ENCODE measurements around the gene TLL1. TPM values are rescaled to one million over a fixed set of nuclear protein-coding genes. Genes with fewer than 3 reads are reported as not detected.

TLL1 gene
- total RNA-seq, 1 donor from 2014 or later = 39.7 TPM

DNA sequence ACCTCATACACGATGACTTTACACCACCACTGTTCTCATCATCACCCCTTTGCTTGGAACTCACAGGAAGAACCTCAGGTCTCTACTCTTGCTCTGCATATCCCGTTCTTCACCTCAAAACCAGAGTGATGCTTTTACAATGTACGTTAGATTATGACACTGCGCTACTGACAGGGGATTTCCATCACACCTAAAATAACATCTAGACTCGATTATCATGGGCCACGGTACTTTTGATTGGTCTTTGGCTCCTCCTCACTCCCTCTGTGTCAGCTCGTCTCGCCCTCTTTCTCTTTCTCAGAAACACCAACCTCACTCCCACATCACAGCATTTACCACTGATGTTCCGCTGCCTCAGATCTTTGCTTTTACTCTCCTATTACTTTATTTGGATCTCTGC is 172.4 kb downstream of the TLL1 start:
- TF ChIP-seq, protein P1, sequence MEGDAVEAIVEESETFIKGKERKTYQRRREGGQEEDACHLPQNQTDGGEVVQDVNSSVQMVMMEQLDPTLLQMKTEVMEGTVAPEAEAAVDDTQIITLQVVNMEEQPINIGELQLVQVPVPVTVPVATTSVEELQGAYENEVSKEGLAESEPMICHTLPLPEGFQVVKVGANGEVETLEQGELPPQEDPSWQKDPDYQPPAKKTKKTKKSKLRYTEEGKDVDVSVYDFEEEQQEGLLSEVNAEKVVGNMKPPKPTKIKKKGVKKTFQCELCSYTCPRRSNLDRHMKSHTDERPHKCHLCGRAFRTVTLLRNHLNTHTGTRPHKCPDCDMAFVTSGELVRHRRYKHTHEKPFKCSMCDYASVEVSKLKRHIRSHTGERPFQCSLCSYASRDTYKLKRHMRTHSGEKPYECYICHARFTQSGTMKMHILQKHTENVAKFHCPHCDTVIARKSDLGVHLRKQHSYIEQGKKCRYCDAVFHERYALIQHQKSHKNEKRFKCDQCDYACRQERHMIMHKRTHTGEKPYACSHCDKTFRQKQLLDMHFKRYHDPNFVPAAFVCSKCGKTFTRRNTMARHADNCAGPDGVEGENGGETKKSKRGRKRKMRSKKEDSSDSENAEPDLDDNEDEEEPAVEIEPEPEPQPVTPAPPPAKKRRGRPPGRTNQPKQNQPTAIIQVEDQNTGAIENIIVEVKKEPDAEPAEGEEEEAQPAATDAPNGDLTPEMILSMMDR (IDR thresholded peaks at IDR 0.05) = no peak
- Mint-ChIP-seq H3K9me3 (ENCODE audit: unreplicated experiment) (no peaks in the 10 kb centered on the region), H3K36me3 (ENCODE audit: unreplicated experiment) (peaks cover 12% of the 10 kb centered on the region), H3K27me3 (ENCODE audit: unreplicated experiment) (no peaks in the 10 kb centered on the region), H3K27ac (ENCODE audit: unreplicated experiment) (no peak overlapping the region), H3K4me1 (ENCODE audit: unreplicated experiment) (no peaks in the 10 kb centered on the region), H3K4me3 (ENCODE audit: unreplicated experiment) (no peak overlapping the region)
- DNase-seq (ENCODE audit: extremely low spot score, unreplicated experiment) = no peak

DNA sequence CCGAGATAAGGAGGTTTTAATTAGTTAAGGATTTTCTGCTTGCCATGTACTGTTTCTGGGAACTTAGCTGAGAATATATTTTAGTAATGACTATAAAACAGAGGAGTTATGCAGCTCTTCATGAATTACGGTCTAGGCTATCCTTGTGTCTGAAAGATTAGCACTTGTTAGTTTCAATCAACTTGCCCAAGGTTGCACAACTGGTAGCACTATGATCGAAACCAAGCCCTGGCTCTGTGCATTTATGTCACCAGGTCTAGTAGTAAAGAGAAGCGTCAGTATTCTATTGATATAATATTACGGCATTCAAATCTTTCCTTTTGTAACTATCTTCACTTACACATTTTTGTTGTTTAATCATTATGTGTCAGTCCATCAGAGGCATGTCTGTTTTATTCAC is 176.0 kb downstream of the TLL1 start:
- H3K36me3 Mint-ChIP-seq (ENCODE audit: unreplicated experiment) = peaks cover 6% of the 10 kb centered on the region
- TF ChIP-seq, protein P1 (IDR thresholded peaks at IDR 0.05) = no peak
- no peaks in the 10 kb centered on the region for H3K9me3 Mint-ChIP-seq (ENCODE audit: unreplicated experiment)
- no peak for DNase-seq (ENCODE audit: extremely low spot score, unreplicated experiment)
- H3K4me3 Mint-ChIP-seq (ENCODE audit: unreplicated experiment) = no peak overlapping the region
- H3K4me1 Mint-ChIP-seq (ENCODE audit: unreplicated experiment) = no peaks in the 10 kb centered on the region
- H3K27ac Mint-ChIP-seq (ENCODE audit: unreplicated experiment) = no peak overlapping the region
- H3K27me3 Mint-ChIP-seq (ENCODE audit: unreplicated experiment) = no peaks in the 10 kb centered on the region

DNA sequence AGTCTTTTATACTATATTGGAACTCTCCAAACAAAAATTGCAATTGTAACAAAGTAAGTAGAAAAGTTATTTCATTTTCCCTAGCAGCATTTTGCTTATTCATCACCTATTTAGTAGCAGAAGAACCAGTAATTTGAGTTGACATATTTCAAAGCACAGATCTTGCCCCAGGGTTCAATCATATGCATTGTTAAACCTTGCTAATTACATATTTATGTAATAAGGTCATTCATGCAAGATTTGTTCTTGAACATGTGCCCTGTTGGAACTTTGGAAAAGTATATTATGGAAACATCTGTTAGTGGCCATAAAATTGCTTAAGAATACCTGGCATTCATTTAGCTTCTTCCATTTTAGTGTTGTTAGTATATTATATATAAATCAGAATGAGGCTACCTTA is 191.7 kb downstream of the TLL1 start:
- Mint-ChIP-seq H3K36me3 (ENCODE audit: unreplicated experiment) (peaks cover 25% of the 10 kb centered on the region), H3K27ac (ENCODE audit: unreplicated experiment) (no peak overlapping the region), H3K9me3 (ENCODE audit: unreplicated experiment) (no peaks in the 10 kb centered on the region), H3K4me1 (ENCODE audit: unreplicated experiment) (peaks cover 15% of the 10 kb centered on the region), H3K4me3 (ENCODE audit: unreplicated experiment) (no peak overlapping the region), H3K27me3 (ENCODE audit: unreplicated experiment) (no peaks in the 10 kb centered on the region)
- no peak for DNase-seq (ENCODE audit: extremely low spot score, unreplicated experiment)
- TF ChIP-seq, protein P1 (IDR thresholded peaks at IDR 0.05) = no peak

DNA sequence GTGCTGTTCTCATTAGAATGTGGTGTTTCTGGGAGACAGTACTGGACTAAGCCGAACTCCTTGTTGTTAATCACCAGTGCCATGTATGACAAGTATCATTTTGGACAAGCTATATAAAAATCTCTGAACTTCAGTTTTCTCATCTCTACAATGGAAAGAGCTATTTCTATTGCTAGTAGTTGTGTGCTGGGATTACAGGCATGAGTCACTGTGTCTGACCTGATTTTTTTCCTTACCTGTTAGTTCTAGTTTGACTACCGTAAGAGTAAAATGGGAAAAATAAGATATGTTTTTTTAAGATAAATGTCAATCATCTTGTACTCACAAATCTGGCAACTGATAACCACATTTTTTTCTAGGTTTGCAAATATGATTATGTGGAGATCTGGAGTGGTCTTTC is 192.3 kb downstream of the TLL1 start:
- TF ChIP-seq, protein P1 (IDR thresholded peaks at IDR 0.05) = no peak
- Mint-ChIP-seq H3K27ac (ENCODE audit: unreplicated experiment) (no peak overlapping the region), H3K36me3 (ENCODE audit: unreplicated experiment) (peaks cover 24% of the 10 kb centered on the region), H3K4me1 (ENCODE audit: unreplicated experiment) (peaks cover 9% of the 10 kb centered on the region), H3K9me3 (ENCODE audit: unreplicated experiment) (no peaks in the 10 kb centered on the region), H3K27me3 (ENCODE audit: unreplicated experiment) (no peaks in the 10 kb centered on the region), H3K4me3 (ENCODE audit: unreplicated experiment) (no peak overlapping the region)
- no peak for DNase-seq (ENCODE audit: extremely low spot score, unreplicated experiment)

DNA sequence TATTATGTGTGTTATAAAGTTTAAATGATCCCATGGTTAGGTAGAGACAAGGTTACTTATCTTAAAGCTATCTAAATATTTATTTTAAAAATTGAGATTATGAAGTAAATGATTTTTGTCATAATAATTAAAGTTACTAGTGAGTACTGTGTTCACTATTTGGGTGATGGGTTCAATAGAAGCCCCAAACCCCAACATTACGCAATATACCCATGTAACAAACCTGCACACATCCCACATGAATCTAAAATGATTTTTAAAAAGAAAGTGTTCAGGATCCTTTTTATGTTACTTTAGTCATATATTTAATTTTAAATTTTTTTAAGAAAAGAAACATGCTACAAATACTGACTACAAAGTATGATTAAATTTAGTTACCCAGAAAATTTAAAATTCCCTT is 193.9 kb downstream of the TLL1 start:
- Mint-ChIP-seq H3K27me3 (ENCODE audit: unreplicated experiment) (no peaks in the 10 kb centered on the region), H3K9me3 (ENCODE audit: unreplicated experiment) (no peaks in the 10 kb centered on the region), H3K4me3 (ENCODE audit: unreplicated experiment) (no peak overlapping the region), H3K36me3 (ENCODE audit: unreplicated experiment) (peaks cover 22% of the 10 kb centered on the region), H3K4me1 (ENCODE audit: unreplicated experiment) (no peaks in the 10 kb centered on the region), H3K27ac (ENCODE audit: unreplicated experiment) (no peak overlapping the region)
- TF ChIP-seq, protein P1 (IDR thresholded peaks at IDR 0.05) = no peak
- no peak for DNase-seq (ENCODE audit: extremely low spot score, unreplicated experiment)

All from osteocyte (in vitro differentiated cells).